Cerebellar cortex (tissue), 1 donor: ENCODE data around the gene RNU1-4.
"Not testable (repeated sequence)": the region's sequence is repeated elsewhere in the genome, so short reads cannot be mapped to it uniquely, and the experiment has no call there.

Experiments
- DNase-seq: peaks from one replicate; pipeline ENCODE4 v3.0.0-alpha.2; 2015; ENCODE audit warnings: low spot score

RNU1-4 gene

DNA sequence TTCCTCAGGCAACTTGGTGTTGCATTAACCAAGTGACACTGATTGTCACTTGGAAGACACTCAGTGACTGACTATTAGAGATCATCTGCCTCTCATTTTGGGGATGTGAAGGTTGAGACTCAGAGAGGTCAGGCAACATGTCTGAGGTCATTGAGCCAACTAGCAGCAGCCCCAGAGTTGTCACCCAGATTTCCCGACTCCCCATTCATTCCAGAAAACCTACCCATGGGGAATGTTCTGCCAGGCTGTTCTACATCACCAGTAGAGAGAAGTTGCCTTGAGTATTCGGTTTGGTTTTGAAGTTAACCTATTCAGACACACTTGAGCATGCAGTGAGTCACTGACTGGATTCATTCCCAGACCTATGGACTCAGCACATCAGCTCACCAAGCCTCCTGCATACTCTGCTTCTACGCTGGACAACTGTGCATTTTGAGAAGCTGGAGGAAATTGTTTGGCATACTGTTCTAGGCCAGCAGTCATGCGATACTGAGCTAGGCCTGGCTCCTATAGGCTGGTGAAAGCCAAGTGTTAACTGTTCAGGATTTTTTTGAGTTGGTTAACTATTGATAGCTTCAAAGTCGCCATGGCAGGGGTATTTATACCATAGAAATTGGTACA lies 29.9 kb downstream of the RNU1-4 start:
- not testable (repeated sequence) for DNase-seq

DNA sequence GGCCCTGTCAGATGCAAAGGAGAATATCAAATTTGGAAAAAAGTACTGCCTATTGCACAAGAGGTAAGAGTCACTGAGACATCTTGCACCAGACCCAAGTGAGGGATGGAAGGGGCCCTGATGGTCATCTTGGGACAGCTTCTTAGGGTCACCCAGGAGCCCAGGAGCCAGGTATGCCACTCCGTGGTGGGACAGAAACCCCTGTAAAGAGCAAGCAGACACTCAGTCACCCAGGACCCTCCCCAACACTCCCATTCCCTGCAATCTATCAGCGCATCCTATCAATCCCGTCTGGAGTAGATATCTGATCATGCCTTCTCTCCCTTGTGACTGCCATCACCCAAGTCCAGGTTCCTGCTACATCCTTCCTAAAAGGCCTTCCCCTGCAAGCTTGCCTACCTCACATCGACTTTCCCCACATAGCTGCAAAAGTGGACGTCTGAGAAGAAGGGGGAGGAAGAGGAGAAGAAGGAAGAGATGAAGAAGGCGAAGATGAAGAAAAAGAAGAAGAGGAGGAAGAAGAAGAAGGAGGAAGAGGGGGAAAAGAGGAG lies 30.7 kb downstream of the RNU1-4 start:
- not testable (repeated sequence) for DNase-seq

DNA sequence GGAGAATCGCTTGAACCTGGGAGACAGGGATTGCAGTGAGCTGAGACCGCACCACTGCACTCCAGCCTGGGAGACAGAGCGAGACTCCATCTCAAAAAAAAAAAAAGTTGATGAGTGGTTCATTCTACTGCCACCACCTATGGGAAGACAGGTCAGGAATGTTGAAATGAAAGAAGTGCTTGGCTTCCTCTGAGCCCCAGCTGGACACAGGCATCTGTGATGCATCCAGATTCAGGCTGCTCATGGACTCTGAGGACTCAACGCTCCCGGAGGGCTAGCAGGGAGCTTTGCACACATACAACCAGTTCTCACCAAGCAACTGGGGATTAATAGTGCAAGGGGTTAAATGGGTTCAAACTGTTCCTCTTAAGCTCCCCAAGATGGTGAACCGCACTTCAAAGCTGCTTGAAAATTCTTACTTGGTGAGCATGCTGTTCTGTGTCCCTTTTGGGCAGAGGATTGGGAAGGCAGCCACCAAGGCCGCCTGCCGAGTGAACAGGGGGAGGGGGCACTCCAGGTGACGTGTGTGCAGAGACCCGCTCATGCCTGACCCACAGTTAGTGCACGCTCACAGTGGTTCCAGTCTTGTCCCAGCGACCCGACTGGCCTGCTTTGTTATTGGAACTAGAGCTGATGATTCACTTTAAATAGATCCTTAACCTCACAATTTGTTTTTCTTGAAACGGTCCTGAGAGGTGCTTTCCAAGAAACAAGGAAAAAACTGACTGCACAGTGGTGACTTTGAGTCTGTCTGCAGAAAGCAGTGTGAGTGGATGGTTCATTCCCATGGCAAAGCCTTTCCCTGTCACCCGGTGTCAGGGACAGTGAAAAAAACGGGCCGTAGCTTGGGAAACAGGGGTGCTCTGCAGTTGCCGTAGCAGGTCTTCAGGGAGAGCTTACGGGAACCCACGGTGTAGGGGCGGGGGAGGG lies 32.2 kb downstream of the RNU1-4 start:
- DNase-seq = peak; percentile 12

DNA sequence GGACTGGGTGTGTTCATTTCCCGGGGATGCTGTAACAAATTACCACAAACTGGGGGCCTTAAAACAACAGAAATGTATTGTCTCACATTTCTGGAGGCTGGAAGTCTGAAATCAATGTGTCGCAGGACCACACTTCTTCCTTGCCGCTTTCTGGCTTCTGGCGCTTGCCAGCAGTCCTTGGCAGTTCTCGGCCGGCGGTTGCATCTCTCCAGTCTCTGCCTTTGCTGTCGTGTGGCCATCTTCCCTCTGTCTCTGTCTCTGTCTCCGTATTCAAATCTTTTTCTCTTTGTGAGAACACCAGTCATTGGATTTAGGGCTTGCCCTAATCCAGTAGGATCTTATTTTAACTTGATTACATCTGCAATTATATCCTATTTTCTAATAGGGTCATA lies 32.9 kb downstream of the RNU1-4 start:
- not testable (repeated sequence) for DNase-seq

DNA sequence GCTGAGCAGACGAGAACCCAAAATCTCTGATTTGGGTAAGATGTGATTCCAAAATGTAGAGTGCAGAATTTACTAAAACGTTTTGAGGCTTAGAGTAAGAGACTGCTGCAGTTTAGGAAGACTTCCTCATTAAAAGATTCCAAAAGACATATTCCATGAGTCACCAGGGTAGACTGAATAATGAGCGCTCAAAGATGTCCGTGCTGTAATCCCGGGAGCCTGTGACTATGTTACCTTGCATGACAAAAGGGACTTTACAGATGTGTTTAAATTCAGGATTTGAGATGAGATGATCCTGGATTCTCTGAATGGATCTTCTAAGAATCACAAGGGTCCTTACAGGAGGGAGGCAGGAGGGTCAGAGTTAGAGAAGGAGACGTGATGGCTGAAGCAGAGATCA lies 33.4 kb downstream of the RNU1-4 start:
- DNase-seq = not testable (repeated sequence)

DNA sequence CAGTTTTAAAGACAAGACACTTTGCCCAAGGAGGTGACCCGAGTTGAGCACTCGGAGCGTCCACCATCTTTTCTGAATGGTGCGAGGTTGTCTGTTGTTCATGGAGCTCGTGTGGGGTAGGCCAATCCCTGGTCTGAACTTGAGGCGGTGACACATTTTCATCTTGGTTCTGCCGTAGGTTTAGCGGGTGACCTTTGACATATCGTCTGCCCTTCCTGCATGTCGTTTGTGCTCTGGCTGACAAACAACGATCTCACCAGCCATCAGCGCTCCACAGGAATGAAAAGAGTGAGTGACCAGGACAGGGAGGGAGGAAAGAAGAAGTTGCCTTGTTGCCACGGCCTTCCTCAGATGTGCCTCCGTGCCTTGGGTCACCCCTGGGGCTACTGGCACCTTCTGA lies 34.5 kb downstream of the RNU1-4 start:
- not testable (repeated sequence) for DNase-seq

DNA sequence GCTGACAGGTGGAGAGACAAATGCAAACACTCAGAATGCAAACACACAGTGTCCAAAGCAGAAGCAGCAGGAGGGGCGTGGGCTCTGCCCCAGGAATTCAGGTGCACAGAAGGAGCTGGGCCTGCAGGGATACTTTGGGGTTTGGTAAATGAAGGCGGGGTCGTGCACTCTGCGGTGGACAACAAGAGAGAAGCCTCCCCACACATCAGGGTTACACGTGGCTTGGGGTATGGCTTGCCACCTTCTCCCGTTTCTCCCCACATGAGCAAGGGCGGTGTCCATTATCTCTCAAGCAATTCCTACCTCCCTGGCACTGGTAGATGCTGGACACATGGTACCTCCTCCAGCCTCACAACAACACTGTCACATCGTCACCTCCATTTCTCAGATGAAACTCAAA lies 35.0 kb downstream of the RNU1-4 start:
- not testable (repeated sequence) for DNase-seq

DNA sequence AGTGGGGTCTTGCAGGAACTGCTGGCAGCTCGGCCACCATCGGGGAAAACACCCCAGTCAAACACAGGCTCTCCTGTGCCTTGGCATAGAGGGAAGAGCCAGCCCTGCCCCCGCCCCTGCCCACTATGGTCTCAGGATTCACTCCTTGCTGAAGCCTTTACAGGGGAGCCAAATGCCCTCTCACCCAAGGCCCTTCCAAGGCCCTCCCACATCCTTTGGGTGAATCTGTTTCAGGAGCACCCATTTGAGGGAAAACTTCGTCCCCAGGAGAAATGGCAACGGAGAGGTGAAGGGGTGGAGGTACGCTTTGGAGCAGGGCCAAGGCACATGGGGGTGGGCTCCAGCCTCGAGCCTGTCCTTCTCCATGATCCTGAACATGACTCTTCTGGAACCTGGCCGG lies 35.9 kb downstream of the RNU1-4 start:
- DNase-seq = not testable (repeated sequence)

DNA sequence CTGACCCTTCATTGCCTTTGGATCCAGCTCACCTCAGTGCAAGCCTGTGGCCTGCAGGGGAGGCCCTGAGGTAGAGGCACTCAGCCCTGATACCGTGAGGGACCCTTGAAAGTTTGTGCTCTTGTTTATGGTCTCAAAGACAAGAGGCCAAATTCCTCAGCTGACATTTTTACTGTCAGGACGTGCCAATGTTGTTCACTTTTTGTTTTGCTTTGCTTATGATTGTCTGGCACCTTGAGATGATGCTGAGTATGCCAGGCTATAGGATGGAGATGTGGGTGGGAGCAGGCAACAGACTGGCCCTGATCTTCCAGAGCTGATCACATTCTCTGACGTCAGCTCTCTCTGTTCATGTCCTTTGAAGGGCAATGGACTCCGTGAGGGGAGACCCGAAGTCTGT lies 36.5 kb downstream of the RNU1-4 start:
- DNase-seq = not testable (repeated sequence)

DNA sequence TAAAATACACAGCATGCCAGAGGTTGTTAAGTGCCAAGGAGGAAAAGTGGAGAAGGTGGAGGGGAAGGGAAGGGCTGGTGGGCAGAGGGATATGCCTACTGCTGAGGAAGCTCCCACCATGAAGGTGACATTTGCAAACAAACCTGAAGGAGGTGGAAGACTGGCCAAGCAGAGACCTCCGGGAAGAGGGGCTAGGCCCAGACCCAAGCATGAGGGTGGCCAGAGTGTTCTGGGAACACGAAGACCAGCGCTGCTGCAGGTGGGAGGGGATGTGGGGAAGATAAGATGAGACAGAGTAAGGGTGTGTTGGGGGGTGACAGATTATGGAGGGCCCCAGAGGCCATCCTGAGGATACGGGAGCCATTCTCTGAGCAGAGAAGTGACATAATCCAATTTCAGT lies 37.5 kb downstream of the RNU1-4 start:
- not testable (repeated sequence) for DNase-seq

DNA sequence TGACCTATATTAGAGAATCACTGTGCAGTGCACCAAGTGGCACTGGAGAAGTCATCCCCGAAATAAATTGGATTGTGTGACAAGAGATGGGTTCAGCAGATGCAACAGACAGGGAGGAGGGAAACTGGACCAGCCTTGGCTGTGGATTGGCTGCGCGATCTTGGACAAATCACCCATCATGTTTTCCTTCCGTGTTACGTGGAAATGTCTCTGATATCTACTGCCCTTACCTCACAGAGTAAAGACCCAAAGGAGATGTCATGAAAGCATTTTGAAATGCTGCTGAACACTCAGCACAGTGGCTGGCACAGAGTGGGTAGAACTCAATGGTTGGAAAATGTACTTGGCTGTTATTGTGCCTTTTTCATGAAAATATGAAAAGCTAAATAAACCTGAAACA lies 39.2 kb downstream of the RNU1-4 start:
- DNase-seq = not testable (repeated sequence)

DNA sequence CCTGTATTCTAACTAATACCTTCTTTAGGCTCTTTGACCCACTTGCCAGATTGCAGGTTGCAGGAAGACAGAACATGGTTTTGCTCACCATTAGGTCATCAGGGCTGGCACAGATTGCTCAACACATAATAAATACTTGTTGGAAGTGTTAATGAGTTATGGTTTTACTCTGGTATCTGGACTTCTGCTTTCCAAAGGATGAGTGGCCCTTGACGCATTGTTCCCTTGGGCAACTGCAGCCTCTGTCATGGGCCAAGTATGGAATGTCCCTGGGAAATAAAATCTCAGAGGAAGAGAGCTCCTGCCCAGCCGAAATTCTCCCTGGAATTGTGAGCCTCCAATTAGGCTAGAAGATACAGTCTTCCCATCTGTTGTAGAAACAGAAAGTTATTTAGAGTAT lies 40.7 kb downstream of the RNU1-4 start:
- not testable (repeated sequence) for DNase-seq

DNA sequence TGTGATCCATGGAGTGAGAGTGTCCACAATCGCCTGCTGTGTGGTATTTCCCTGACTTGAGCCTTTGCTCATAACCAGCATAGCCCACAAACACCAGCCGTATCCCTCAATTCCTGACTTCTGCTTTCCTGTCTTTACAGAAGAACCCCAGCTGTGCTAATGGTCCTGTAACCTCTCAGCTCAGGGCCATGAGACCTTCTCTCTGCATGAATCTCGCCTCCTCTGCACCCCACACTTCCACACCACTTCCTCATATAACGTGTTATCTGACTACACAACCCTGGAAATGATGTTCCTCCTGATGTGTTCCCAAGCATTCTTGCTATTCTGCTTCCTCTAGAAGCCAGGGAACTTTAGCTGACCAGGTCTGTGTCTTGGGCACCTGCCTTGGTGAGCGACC lies 41.3 kb downstream of the RNU1-4 start:
- DNase-seq = not testable (repeated sequence)

DNA sequence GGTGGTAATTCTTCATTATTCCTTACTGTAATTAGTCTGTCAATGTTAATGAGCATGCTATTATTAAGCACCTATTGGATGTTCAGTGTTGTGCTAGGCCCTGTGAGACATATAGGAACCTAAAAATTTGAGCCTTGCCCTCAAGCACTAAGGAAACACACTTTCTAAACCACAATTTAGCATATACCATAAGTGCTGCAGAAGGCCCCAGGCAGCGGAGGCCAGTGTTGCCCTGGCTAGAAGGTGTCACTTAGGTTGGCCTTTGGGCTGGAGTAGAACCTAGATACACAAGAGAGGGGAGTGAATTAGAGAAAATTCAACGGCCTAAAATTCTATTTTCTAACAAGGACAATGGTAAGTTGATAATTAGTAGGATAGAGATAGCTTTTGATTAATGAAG lies 44.6 kb downstream of the RNU1-4 start:
- DNase-seq = not testable (repeated sequence)

DNA sequence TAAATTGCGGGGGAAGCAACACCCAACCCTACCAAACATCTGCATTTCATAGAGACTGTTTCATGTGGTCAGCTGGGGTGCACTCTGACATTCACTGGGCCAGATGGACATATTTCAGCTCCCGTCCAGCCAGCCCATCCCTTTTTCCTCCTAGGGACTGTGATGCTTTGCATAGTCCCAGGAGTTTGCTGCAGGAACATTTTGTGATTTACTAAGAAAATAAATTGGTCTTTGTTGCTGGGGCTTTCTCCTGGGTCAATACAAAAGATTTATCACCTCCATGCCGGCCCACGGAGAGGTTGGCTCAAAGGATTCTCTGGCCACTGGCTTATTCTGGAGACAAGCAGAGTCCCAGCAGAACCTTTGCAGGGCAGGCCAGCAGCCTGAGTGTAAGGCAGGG lies 46.0 kb downstream of the RNU1-4 start:
- not testable (repeated sequence) for DNase-seq

DNA sequence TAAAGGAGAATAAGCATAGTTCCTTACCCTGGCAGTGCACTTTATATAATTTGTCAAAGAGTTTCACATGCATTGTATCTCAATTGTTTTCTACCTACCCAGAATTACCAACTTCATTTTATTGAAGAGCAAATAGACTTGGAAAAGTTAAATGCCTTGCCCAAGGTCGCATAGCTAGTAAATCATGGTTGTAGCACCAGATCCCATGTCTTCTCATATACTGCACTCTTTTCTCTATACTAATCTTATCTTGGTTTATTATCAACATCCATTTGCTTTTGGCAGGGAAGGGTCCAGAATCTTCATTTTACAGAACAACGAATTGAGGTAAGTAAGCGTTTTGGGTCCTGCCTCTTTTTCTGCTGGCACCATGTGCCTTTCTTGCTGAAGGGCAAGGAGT lies 46.9 kb downstream of the RNU1-4 start:
- not testable (repeated sequence) for DNase-seq

DNA sequence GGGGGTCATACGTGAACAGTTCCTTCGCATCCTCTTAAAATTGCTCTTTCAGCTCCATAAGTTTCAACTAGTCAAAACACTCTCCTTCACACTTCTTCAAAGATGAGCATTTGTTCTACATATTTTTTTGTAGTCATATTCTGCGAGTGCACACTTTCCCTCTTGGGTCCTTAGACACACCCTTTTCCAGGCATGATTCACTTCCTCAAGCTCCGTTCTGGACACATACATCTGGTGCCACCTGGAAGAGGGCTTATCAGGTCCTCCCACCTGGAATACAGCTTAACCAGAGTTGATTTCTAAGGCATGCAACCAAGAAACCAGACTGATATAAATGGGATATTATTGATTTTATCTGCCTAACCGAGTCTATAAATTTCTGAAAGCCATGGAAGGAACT lies 47.4 kb downstream of the RNU1-4 start:
- not testable (repeated sequence) for DNase-seq
